ENCODE results near the gene ZNF407.
A peak's percentile ranks its signal among the peaks of the same experiment; 100 is the strongest.
"Not testable (repeated sequence)": the region's sequence is repeated elsewhere in the genome, so short reads cannot be mapped to it uniquely, and the experiment has no call there.

ZNF407 gene

GRCh38 chr18:75070625-75071483 lies 473.2 kb downstream of the ZNF407 start:
- Mint-ChIP-seq H3K27ac (peak overlapping the region; percentile 92), H3K36me3 (peaks cover 4% of the 10 kb centered on the region), H3K27me3 (no peaks in the 10 kb centered on the region), H3K4me3 (peak overlapping the region; percentile 70), H3K9me3 (peaks cover 7% of the 10 kb centered on the region), H3K4me1 (peaks cover 35% of the 10 kb centered on the region)
- ATAC-seq = peak; percentile 92

- Mint-ChIP-seq H3K27me3 (no peaks in the 10 kb centered on the region), H3K9me3 (peaks cover 10% of the 10 kb centered on the region), H3K27ac (peak overlapping the region; percentile 92), H3K36me3 (peaks cover 6% of the 10 kb centered on the region), H3K4me1 (peaks cover 35% of the 10 kb centered on the region), H3K4me3 (peak overlapping the region; percentile 70)
- no peak for ATAC-seq
Observed at GRCh38 chr18:75071484-75071785, 473.8 kb downstream of the ZNF407 start.

- H3K9me3 Mint-ChIP-seq = peaks cover 13% of the 10 kb centered on the region
- H3K27me3 Mint-ChIP-seq = no peaks in the 10 kb centered on the region
- H3K4me3 Mint-ChIP-seq = no peak overlapping the region
- peak overlapping the region; percentile 92 for H3K27ac Mint-ChIP-seq
- no peak for ATAC-seq
- peaks cover 33% of the 10 kb centered on the region for H3K4me1 Mint-ChIP-seq
- H3K36me3 Mint-ChIP-seq = peaks cover 8% of the 10 kb centered on the region
Observed at GRCh38 chr18:75071866-75072671, 474.4 kb downstream of the ZNF407 start.

GRCh38 chr18:75072672-75073371 lies 475.2 kb downstream of the ZNF407 start:
- no peak for ATAC-seq
- Mint-ChIP-seq H3K4me3 (no peak overlapping the region), H3K27me3 (no peaks in the 10 kb centered on the region), H3K27ac (peak overlapping the region; percentile 92), H3K36me3 (peaks cover 8% of the 10 kb centered on the region), H3K4me1 (peaks cover 26% of the 10 kb centered on the region), H3K9me3 (peaks cover 16% of the 10 kb centered on the region)

GRCh38 chr18:75073654-75074053 lies 476.0 kb downstream of the ZNF407 start:
- no peak for ATAC-seq
- no peak overlapping the region for H3K27ac Mint-ChIP-seq
- peaks cover 8% of the 10 kb centered on the region for H3K36me3 Mint-ChIP-seq
- no peak overlapping the region for H3K4me3 Mint-ChIP-seq
- H3K4me1 Mint-ChIP-seq = peaks cover 23% of the 10 kb centered on the region
- peaks cover 21% of the 10 kb centered on the region for H3K9me3 Mint-ChIP-seq
- no peaks in the 10 kb centered on the region for H3K27me3 Mint-ChIP-seq

- ATAC-seq = no peak
- Mint-ChIP-seq H3K27ac (no peak overlapping the region), H3K27me3 (no peaks in the 10 kb centered on the region), H3K4me1 (peaks cover 23% of the 10 kb centered on the region), H3K9me3 (peaks cover 27% of the 10 kb centered on the region), H3K4me3 (no peak overlapping the region), H3K36me3 (peaks cover 8% of the 10 kb centered on the region)
Observed at GRCh38 chr18:75074196-75075015, 476.7 kb downstream of the ZNF407 start.

GRCh38 chr18:75075016-75075305 lies 477.3 kb downstream of the ZNF407 start:
- H3K27me3 Mint-ChIP-seq = no peaks in the 10 kb centered on the region
- no peak overlapping the region for H3K27ac Mint-ChIP-seq
- no peak for ATAC-seq
- H3K4me1 Mint-ChIP-seq = peaks cover 17% of the 10 kb centered on the region
- no peak overlapping the region for H3K4me3 Mint-ChIP-seq
- peaks cover 28% of the 10 kb centered on the region for H3K9me3 Mint-ChIP-seq
- H3K36me3 Mint-ChIP-seq = peaks cover 8% of the 10 kb centered on the region

GRCh38 chr18:75075429-75075841 lies 477.8 kb downstream of the ZNF407 start:
- Mint-ChIP-seq H3K9me3 (peaks cover 28% of the 10 kb centered on the region), H3K4me1 (peaks cover 12% of the 10 kb centered on the region), H3K27me3 (no peaks in the 10 kb centered on the region), H3K27ac (no peak overlapping the region), H3K4me3 (no peak overlapping the region), H3K36me3 (peaks cover 8% of the 10 kb centered on the region)
- ATAC-seq = no peak

- peaks cover 8% of the 10 kb centered on the region for H3K36me3 Mint-ChIP-seq
- no peak overlapping the region for H3K4me3 Mint-ChIP-seq
- H3K27ac Mint-ChIP-seq = no peak overlapping the region
- no peak for ATAC-seq
- peaks cover 4% of the 10 kb centered on the region for H3K4me1 Mint-ChIP-seq
- no peaks in the 10 kb centered on the region for H3K27me3 Mint-ChIP-seq
- H3K9me3 Mint-ChIP-seq = peaks cover 28% of the 10 kb centered on the region
Observed at GRCh38 chr18:75076286-75076685, 478.6 kb downstream of the ZNF407 start.

- H3K4me1 Mint-ChIP-seq = no peaks in the 10 kb centered on the region
- no peak for ATAC-seq
- H3K27ac Mint-ChIP-seq = no peak overlapping the region
- H3K27me3 Mint-ChIP-seq = no peaks in the 10 kb centered on the region
- peaks cover 19% of the 10 kb centered on the region for H3K9me3 Mint-ChIP-seq
- no peak overlapping the region for H3K4me3 Mint-ChIP-seq
- peaks cover 1% of the 10 kb centered on the region for H3K36me3 Mint-ChIP-seq
Observed at GRCh38 chr18:75081486-75081885, 483.8 kb downstream of the ZNF407 start.

- Mint-ChIP-seq H3K27me3 (no peaks in the 10 kb centered on the region), H3K9me3 (peaks cover 12% of the 10 kb centered on the region), H3K27ac (no peak overlapping the region)
Observed at GRCh38 chr18:75083131-75083530, 485.5 kb downstream of the ZNF407 start.

GRCh38 chr18:75083761-75084160 lies 486.1 kb downstream of the ZNF407 start:
- no peak for ATAC-seq
- H3K4me1 Mint-ChIP-seq = no peaks in the 10 kb centered on the region
- H3K4me3 Mint-ChIP-seq = no peak overlapping the region
- H3K27ac Mint-ChIP-seq = no peak overlapping the region
- H3K36me3 Mint-ChIP-seq = no peaks in the 10 kb centered on the region
- H3K27me3 Mint-ChIP-seq = no peaks in the 10 kb centered on the region
- H3K9me3 Mint-ChIP-seq = peaks cover 10% of the 10 kb centered on the region

More at GRCh38 chr18:75083131-75083530, 485.5 kb downstream of the ZNF407 start:
- no peaks in the 10 kb centered on the region for H3K36me3 Mint-ChIP-seq
- ATAC-seq = no peak
- H3K4me1 Mint-ChIP-seq = no peaks in the 10 kb centered on the region
- no peak overlapping the region for H3K4me3 Mint-ChIP-seq

- not testable (repeated sequence) for H3K27ac Mint-ChIP-seq, H3K9me3 Mint-ChIP-seq, H3K27me3 Mint-ChIP-seq, H3K36me3 Mint-ChIP-seq, H3K4me1 Mint-ChIP-seq, ATAC-seq, H3K4me3 Mint-ChIP-seq
Observed at GRCh38 chr18:75085676-75086075, 488.0 kb downstream of the ZNF407 start.

- Mint-ChIP-seq H3K27me3 (no peaks in the 10 kb centered on the region), H3K36me3 (no peaks in the 10 kb centered on the region), H3K9me3 (peaks cover 3% of the 10 kb centered on the region), H3K4me1 (no peaks in the 10 kb centered on the region), H3K4me3 (no peak overlapping the region), H3K27ac (no peak overlapping the region)
- no peak for ATAC-seq
Observed at GRCh38 chr18:75086494-75087034, 488.9 kb downstream of the ZNF407 start.

All from stimulated activated memory B cell treated with anti-CD40 and anti-IgM and Interleukin-4, amounts not matched to agents 10 μg/mL and 1 μg/mL and 100 μg/mL, for 72 hours (primary cell).